Measurements from ENCODE around the gene CADM2.

GRCh38 chr3:84984429-84984828, 25.6 kb downstream of the CADM2 start:
- TF ChIP-seq, protein P1, sequence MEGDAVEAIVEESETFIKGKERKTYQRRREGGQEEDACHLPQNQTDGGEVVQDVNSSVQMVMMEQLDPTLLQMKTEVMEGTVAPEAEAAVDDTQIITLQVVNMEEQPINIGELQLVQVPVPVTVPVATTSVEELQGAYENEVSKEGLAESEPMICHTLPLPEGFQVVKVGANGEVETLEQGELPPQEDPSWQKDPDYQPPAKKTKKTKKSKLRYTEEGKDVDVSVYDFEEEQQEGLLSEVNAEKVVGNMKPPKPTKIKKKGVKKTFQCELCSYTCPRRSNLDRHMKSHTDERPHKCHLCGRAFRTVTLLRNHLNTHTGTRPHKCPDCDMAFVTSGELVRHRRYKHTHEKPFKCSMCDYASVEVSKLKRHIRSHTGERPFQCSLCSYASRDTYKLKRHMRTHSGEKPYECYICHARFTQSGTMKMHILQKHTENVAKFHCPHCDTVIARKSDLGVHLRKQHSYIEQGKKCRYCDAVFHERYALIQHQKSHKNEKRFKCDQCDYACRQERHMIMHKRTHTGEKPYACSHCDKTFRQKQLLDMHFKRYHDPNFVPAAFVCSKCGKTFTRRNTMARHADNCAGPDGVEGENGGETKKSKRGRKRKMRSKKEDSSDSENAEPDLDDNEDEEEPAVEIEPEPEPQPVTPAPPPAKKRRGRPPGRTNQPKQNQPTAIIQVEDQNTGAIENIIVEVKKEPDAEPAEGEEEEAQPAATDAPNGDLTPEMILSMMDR (IDR thresholded peaks at IDR 0.05; ENCODE audit: low read length), result no peak
- TF ChIP-seq EZH2 (IDR thresholded peaks at IDR 0.05; ENCODE audit: borderline replicate concordance, low read length), result no peak
